SU-DHL-6 (cell line): ENCODE measurements around the gene EIF4A2.

ENCODE experiments used
- H2AFZ ChIP-seq: fragments of 200-600 bp; sonication (generic); 2 replicates; pipeline ENCODE4 v1.6.1; 2014; ENCODE audit warnings: low read depth, mild to moderate bottlenecking, moderate library complexity, mixed read lengths, antibody characterized with exemption, low read length; ENCODE audit not compliant: severe bottlenecking
- H3F3A ChIP-seq: fragments of 200-600 bp; shearing (Covaris generic); 2 replicates; pipeline ENCODE4 v1.6.0; 2016; ENCODE audit warnings: antibody characterized with exemption, mild to moderate bottlenecking; ENCODE audit not compliant: insufficient read depth
- H3K27ac ChIP-seq: fragments of 200-600 bp; sonication (generic); 2 replicates; pipeline ENCODE4 v1.5.1; 2016; ENCODE audit warnings: low read depth, mild to moderate bottlenecking, low read length, moderate library complexity, mixed read lengths
- H3K27me3 ChIP-seq: fragments of 200-600 bp; sonication (generic), shearing (Covaris generic); 2 replicates; pipeline ENCODE4 v1.6.0; 2014; ENCODE audit warnings: mild to moderate bottlenecking, low read length
- H3K36me3 ChIP-seq: fragments of 200-600 bp; sonication (generic); 2 replicates; pipeline ENCODE4 v1.6.1; 2014; ENCODE audit warnings: mild to moderate bottlenecking, low read length, mixed read lengths
- H3K4me2 ChIP-seq: fragments of 300-600, 200-600 bp; shearing (Covaris generic), sonication (generic); 2 replicates; pipeline ENCODE4 v1.6.0; 2014; ENCODE audit warnings: low read length, low read depth, mild to moderate bottlenecking; ENCODE audit not compliant: poor library complexity, severe bottlenecking
- H3K4me3 ChIP-seq: fragments of 200-600 bp; sonication (generic); 2 replicates; pipeline ENCODE4 v1.5.1; 2014; ENCODE audit warnings: antibody characterized with exemption, low read length, mild to moderate bottlenecking, mixed read lengths; ENCODE audit not compliant: insufficient read depth, poor library complexity, severe bottlenecking
- H3K79me2 ChIP-seq: fragments of 200-600 bp; sonication (generic); 2 replicates; pipeline ENCODE4 v1.6.1; 2014; ENCODE audit warnings: mild to moderate bottlenecking, low read length, moderate library complexity; ENCODE audit not compliant: insufficient read depth
- H3K9ac ChIP-seq: fragments of 200-600 bp; sonication (generic); 2 replicates; pipeline ENCODE4 v1.7.0; 2014; ENCODE audit warnings: mild to moderate bottlenecking, low read length
- H3K9me2 ChIP-seq: fragments of 200-600 bp; sonication (generic); replicated peaks from 2 replicates; pipeline ENCODE4 v1.6.1; 2014; ENCODE audit warnings: low read length; ENCODE audit not compliant: insufficient read depth
- H3K9me3 ChIP-seq: fragments of 200-600 bp; sonication (generic); 2 replicates; pipeline ENCODE4 v1.6.1; 2014; ENCODE audit warnings: low read length, mixed read lengths; ENCODE audit not compliant: insufficient read depth
- H4K20me1 ChIP-seq: fragments of 200-600 bp; sonication (generic); 2 replicates; pipeline ENCODE4 v1.6.1; 2014; ENCODE audit warnings: low read depth, mild to moderate bottlenecking, antibody characterized with exemption, low read length, moderate library complexity, mixed read lengths
- CTCF ChIP-seq: fragments of 200-600 bp; sonication (generic); IDR thresholded peaks from one replicate; pipeline ENCODE4 v1.5.1; 2017; ENCODE audit warnings: antibody characterized with exemption, mild to moderate bottlenecking, low read length, moderate library complexity; ENCODE audit not compliant: insufficient read depth, poor library complexity, severe bottlenecking
- EZH2phosphoT487 ChIP-seq: fragments of 200-600 bp; sonication (generic), shearing (Covaris generic); conservative IDR thresholded peaks from 2 replicates; pipeline ENCODE4 v1.6.1; 2018; ENCODE audit warnings: mild to moderate bottlenecking, antibody characterized with exemption, low read length, moderate library complexity, mixed read lengths

The EIF4A2 gene

DNA sequence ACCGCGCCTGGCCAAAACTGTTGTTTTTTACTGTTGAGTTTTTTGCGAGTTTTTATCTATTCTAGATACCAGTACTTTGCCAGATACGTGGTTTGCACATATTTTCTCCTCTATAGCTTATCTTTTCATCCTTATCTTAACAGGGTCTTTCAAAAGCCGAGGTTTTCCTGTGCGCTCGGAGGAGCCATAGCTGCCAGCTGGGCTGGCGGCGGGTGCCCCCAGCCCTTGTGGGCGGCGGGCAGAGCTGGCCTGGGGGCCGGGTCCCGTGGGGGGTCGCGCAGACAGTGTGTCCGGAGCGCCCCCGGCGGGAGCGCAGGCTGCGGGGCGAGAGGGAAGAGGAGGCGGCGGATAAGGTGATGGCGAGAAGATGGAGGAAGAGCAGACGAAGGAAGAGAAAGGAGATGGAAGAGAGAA, 11.1 kb upstream of the EIF4A2 start:
- Histone ChIP-seq H3K9ac (peak overlapping the region; percentile 65), H3K4me3 (peak overlapping the region; percentile 51), H3K36me3 (no peaks in the 10 kb centered on the region), H3K9me2 (no peaks in the 10 kb centered on the region), H3K9me3 (no peaks in the 10 kb centered on the region), H4K20me1 (no peaks in the 10 kb centered on the region), H3F3A (no peaks in the 10 kb centered on the region; the same call in 1 of the 2 replicates), H2AFZ (peak overlapping the region; percentile 79), H3K79me2 (no peaks in the 10 kb centered on the region), H3K27me3 (no peaks in the 10 kb centered on the region), H3K4me2 (peak overlapping the region; percentile 88), H3K27ac (peak overlapping the region; percentile 60)
- TF ChIP-seq CTCF (no peak), EZH2phosphoT487 (no peak)

GRCh38 chr3:186772701-186773417, 10.5 kb upstream of the EIF4A2 start:
- Histone ChIP-seq H3K27ac (peak overlapping the region; percentile 60), H3K36me3 (no peaks in the 10 kb centered on the region), H3K4me2 (peak overlapping the region; percentile 88), H3K4me3 (peak overlapping the region; percentile 51), H3K9ac (peak overlapping the region; percentile 65), H3K9me3 (no peaks in the 10 kb centered on the region), H3K9me2 (no peaks in the 10 kb centered on the region), H3K79me2 (no peaks in the 10 kb centered on the region), H2AFZ (peak overlapping the region; percentile 79), H3F3A (no peaks in the 10 kb centered on the region; the same call in 1 of the 2 replicates), H4K20me1 (no peaks in the 10 kb centered on the region), H3K27me3 (no peaks in the 10 kb centered on the region)
- TF ChIP-seq EZH2phosphoT487 = no peak
- TF ChIP-seq CTCF = no peak

DNA sequence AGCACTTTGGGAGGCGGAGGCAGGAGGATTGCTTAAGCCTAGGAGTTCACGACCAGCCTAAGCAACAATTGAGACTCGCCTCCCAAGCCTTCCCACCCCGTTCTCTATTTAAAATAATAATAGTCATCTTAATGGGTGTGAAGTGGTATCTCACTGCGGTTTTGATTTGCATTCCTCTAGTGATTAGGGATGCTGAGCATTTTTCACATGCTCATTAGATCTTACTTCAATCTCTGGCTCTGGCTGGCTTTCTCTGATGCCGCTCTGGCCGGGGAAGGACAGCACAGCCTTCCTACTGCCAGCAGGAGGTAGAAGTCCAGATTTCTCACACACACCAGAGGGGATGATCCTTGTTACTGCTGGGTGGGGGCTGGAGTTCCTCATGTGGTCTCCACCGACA, 7.4 kb upstream of the EIF4A2 start:
- Histone ChIP-seq H3K36me3 (no peaks in the 10 kb centered on the region), H3K9ac (no peak overlapping the region)

More for the DNA sequence above, 7.4 kb upstream of the EIF4A2 start:
- H3F3A ChIP-seq = no peaks in the 10 kb centered on the region; the same call in 1 of the 2 replicates
- TF ChIP-seq EZH2phosphoT487 (no peak), CTCF (no peak)
- no peaks in the 10 kb centered on the region for H3K79me2 ChIP-seq
- no peaks in the 10 kb centered on the region for H3K27me3 ChIP-seq
- no peaks in the 10 kb centered on the region for H3K9me3 ChIP-seq
- H2AFZ ChIP-seq = no peak overlapping the region
- H3K4me3 ChIP-seq = no peak overlapping the region
- no peak overlapping the region for H3K27ac ChIP-seq
- no peaks in the 10 kb centered on the region for H4K20me1 ChIP-seq
- H3K9me2 ChIP-seq = no peaks in the 10 kb centered on the region
- no peak overlapping the region for H3K4me2 ChIP-seq
